AG10803 (cell line): Measurements from ENCODE around the gene EFCAB6.

Source experiments
- DNase-seq: peaks from one replicate; pipeline ENCODE4 v3.0.0; 2010; ENCODE audit warnings: low read depth
- H3K4me3 ChIP-seq: 2 replicates; pipeline ENCODE4 v1.5.1; 2011; ENCODE audit warnings: mild to moderate bottlenecking, low read length, control low read depth
- TF ChIP-seq, protein P1 (sequence below): conservative IDR thresholded peaks from 2 replicates; pipeline ENCODE4 v1.5.1; 2011; ENCODE audit warnings: mild to moderate bottlenecking, low read length, control low read depth, inconsistent platforms

The EFCAB6 gene

GRCh38 chr22:43505423-43505822 lies 306.7 kb downstream of the EFCAB6 start:
- DNase-seq, result no peak
- TF ChIP-seq, protein P1, sequence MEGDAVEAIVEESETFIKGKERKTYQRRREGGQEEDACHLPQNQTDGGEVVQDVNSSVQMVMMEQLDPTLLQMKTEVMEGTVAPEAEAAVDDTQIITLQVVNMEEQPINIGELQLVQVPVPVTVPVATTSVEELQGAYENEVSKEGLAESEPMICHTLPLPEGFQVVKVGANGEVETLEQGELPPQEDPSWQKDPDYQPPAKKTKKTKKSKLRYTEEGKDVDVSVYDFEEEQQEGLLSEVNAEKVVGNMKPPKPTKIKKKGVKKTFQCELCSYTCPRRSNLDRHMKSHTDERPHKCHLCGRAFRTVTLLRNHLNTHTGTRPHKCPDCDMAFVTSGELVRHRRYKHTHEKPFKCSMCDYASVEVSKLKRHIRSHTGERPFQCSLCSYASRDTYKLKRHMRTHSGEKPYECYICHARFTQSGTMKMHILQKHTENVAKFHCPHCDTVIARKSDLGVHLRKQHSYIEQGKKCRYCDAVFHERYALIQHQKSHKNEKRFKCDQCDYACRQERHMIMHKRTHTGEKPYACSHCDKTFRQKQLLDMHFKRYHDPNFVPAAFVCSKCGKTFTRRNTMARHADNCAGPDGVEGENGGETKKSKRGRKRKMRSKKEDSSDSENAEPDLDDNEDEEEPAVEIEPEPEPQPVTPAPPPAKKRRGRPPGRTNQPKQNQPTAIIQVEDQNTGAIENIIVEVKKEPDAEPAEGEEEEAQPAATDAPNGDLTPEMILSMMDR, result no peak
- H3K4me3 ChIP-seq, result no peak overlapping the region

GRCh38 chr22:43504666-43505261 lies 307.3 kb downstream of the EFCAB6 start:
- no peak for DNase-seq
- H3K4me3 ChIP-seq, result no peak overlapping the region

GRCh38 chr22:43504068-43504467 lies 308.0 kb downstream of the EFCAB6 start:
- TF ChIP-seq, protein P1, result no peak
- H3K4me3 ChIP-seq, result no peak overlapping the region
- DNase-seq, result no peak

More at GRCh38 chr22:43504666-43505261, 307.3 kb downstream of the EFCAB6 start:
- TF ChIP-seq, protein P1, result no peak

- TF ChIP-seq, protein P1, result no peak
- DNase-seq, result no peak
Measured at GRCh38 chr22:43502306-43502874, 309.7 kb downstream of the EFCAB6 start.

GRCh38 chr22:43501878-43502277 lies 310.2 kb downstream of the EFCAB6 start:
- H3K4me3 ChIP-seq, result no peak overlapping the region
- no peak for DNase-seq
- TF ChIP-seq, protein P1, result no peak

More at GRCh38 chr22:43502306-43502874, 309.7 kb downstream of the EFCAB6 start:
- no peak overlapping the region for H3K4me3 ChIP-seq

GRCh38 chr22:43500792-43501785 lies 311.0 kb downstream of the EFCAB6 start:
- no peak overlapping the region for H3K4me3 ChIP-seq
- no peak for DNase-seq
- TF ChIP-seq, protein P1, result no peak
